HepG2 (cell line): ENCODE measurements around the gene ZNF446. TPM values are rescaled to one million over a fixed set of nuclear protein-coding genes. Genes with fewer than 3 reads are reported as not detected.

Experiments
- AFF4 ChIP-seq: sonication (generic); formaldehyde crosslinking; IDR thresholded peaks from 2 replicates; pipeline ENCODE4 v1.4.0; 2020; ENCODE audit warnings: missing genetic modification reagents
- ARNT ChIP-seq: fragments of 450-650 bp; IDR thresholded peaks from 2 replicates; pipeline ENCODE4 v1.6.1; 2017
- BCLAF1 ChIP-seq: fragments of 450-650 bp; IDR thresholded peaks from 2 replicates; pipeline ENCODE4 v1.6.1; 2017; ENCODE audit warnings: mild to moderate bottlenecking
- FOXO1 ChIP-seq: sonication (generic); formaldehyde crosslinking; IDR thresholded peaks from 2 replicates; pipeline ENCODE4 v1.4.0; 2020; ENCODE audit warnings: missing genetic modification reagents
- MAX ChIP-seq: IDR thresholded peaks from 2 replicates; pipeline ENCODE4 v1.6.1; 2012; ENCODE audit warnings: inconsistent platforms
- NFATC3 ChIP-seq: sonication (generic); formaldehyde crosslinking; IDR thresholded peaks from 2 replicates; pipeline ENCODE4 v1.5.1; 2020; ENCODE audit warnings: mild to moderate bottlenecking, missing genetic modification reagents
- ZMAT3 ChIP-seq: sonication (generic); formaldehyde crosslinking; conservative IDR thresholded peaks from 2 replicates; pipeline ENCODE4 v1.7.0; 2021; ENCODE audit warnings: missing genetic modification reagents
- ZNF34 ChIP-seq: sonication (generic); formaldehyde crosslinking; IDR thresholded peaks from 2 replicates; pipeline ENCODE4 v1.4.0; 2020; ENCODE audit warnings: mild to moderate bottlenecking, missing genetic modification reagents, borderline replicate concordance
- ZNF354B ChIP-seq: sonication (generic); formaldehyde crosslinking; IDR thresholded peaks from 2 replicates; pipeline ENCODE4 v1.8.0; 2022; ENCODE audit warnings: mild to moderate bottlenecking, missing genetic modification reagents
- ZNF484 ChIP-seq: sonication (generic); formaldehyde crosslinking; IDR thresholded peaks from 2 replicates; pipeline ENCODE4 v1.5.1; 2020; ENCODE audit warnings: mild to moderate bottlenecking, low read depth, missing genetic modification reagents, borderline replicate concordance
- ZNF660 ChIP-seq: sonication (generic); formaldehyde crosslinking; IDR thresholded peaks from 2 replicates; pipeline ENCODE4 v1.5.1; 2020; ENCODE audit warnings: mild to moderate bottlenecking, low read depth, missing genetic modification reagents, borderline replicate concordance
- polyA plus RNA-seq, 8 experiments: library from polyadenylated mRNA; depleted of rRNA in 3 of 8; stranded (reverse) in 7 of 8; unstranded in 1 of 8; fragments of >200 nt; fragmentation: Illumina TruSeq in 4 of 8; extraction: Trizol in 4 of 8; gene quantifications; 2 replicates each; pipeline versions ENCODE4 v1.2.1 to v1.2.3, GENCODE V29; 2011 to 2016; ENCODE audit warnings: low read depth in 4 of 8, missing spikeins in 1 of 8, mixed read lengths in 1 of 8; ENCODE audit not compliant: insufficient read depth in 1 of 8
- total RNA-seq, 5 experiments: library from RNA; depleted of rRNA; stranded (reverse); fragments of >200 nt; fragmentation: Illumina TruSeq; extraction: Trizol; gene quantifications; 2 replicates each; pipeline ENCODE4 v1.2.3, GENCODE V29; 2016; ENCODE audit warnings: low read depth in 1 of 5
- TF ChIP-seq, protein P1 (sequence below): sonication (generic); formaldehyde crosslinking; IDR thresholded peaks from 2 replicates; pipeline ENCODE4 v1.4.0; 2020; ENCODE audit warnings: missing genetic modification reagents
- TF ChIP-seq, protein P2 (sequence below): sonication (generic); formaldehyde crosslinking; IDR thresholded peaks from 2 replicates; pipeline ENCODE4 v1.4.0; 2020; ENCODE audit warnings: missing genetic modification reagents
- TF ChIP-seq, protein P3 (sequence below): sonication (generic); formaldehyde crosslinking; conservative IDR thresholded peaks from 2 replicates; pipeline ENCODE4 v1.8.0; 2022; ENCODE audit warnings: low read depth, missing genetic modification reagents
- TF ChIP-seq, protein P4 (sequence below): sonication (generic); formaldehyde crosslinking; IDR thresholded peaks from 2 replicates; pipeline ENCODE4 v1.5.1; 2020; ENCODE audit warnings: missing genetic modification reagents, mild to moderate bottlenecking, borderline replicate concordance

The ZNF446 gene
- total and polyA plus RNA-seq, 2 of the 13 experiments (the other 11 are each of a cell fraction or from before 2014, with no cell fraction given), result 3.0 to 3.6 TPM

GRCh38 chr19:58466760-58467589, 9.2 kb upstream of the ZNF446 start, which contains the start of gene ZNF324 (continued):
- TF ChIP-seq AFF4 (CRISPR knock-in tag) (no peak), BCLAF1 (no peak), ZNF34 (no peak), NFATC3 (CRISPR knock-in tag) (no peak), FOXO1 (CRISPR knock-in tag) (no peak), ZNF660 (no peak), ZMAT3 (CRISPR knock-in tag) (no peak; the same call in 1 of the 2 replicates), ZNF354B (CRISPR knock-in tag) (no peak), ZNF484 (no peak), ARNT (no peak), MAX (peak; percentile 70)
- TF ChIP-seq, protein P1, sequence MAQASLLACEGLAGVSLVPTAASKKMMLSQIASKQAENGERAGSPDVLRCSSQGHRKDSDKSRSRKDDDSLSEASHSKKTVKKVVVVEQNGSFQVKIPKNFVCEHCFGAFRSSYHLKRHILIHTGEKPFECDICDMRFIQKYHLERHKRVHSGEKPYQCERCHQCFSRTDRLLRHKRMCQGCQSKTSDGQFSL (CRISPR knock-in tag), result no peak
- TF ChIP-seq, protein P2, sequence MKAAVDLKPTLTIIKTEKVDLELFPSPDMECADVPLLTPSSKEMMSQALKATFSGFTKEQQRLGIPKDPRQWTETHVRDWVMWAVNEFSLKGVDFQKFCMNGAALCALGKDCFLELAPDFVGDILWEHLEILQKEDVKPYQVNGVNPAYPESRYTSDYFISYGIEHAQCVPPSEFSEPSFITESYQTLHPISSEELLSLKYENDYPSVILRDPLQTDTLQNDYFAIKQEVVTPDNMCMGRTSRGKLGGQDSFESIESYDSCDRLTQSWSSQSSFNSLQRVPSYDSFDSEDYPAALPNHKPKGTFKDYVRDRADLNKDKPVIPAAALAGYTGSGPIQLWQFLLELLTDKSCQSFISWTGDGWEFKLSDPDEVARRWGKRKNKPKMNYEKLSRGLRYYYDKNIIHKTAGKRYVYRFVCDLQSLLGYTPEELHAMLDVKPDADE (CRISPR knock-in tag), result no peak
- TF ChIP-seq, protein P3, sequence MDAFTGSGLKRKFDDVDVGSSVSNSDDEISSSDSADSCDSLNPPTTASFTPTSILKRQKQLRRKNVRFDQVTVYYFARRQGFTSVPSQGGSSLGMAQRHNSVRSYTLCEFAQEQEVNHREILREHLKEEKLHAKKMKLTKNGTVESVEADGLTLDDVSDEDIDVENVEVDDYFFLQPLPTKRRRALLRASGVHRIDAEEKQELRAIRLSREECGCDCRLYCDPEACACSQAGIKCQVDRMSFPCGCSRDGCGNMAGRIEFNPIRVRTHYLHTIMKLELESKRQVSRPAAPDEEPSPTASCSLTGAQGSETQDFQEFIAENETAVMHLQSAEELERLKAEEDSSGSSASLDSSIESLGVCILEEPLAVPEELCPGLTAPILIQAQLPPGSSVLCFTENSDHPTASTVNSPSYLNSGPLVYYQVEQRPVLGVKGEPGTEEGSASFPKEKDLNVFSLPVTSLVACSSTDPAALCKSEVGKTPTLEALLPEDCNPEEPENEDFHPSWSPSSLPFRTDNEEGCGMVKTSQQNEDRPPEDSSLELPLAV (CRISPR knock-in tag), result no peak
- TF ChIP-seq, protein P4, sequence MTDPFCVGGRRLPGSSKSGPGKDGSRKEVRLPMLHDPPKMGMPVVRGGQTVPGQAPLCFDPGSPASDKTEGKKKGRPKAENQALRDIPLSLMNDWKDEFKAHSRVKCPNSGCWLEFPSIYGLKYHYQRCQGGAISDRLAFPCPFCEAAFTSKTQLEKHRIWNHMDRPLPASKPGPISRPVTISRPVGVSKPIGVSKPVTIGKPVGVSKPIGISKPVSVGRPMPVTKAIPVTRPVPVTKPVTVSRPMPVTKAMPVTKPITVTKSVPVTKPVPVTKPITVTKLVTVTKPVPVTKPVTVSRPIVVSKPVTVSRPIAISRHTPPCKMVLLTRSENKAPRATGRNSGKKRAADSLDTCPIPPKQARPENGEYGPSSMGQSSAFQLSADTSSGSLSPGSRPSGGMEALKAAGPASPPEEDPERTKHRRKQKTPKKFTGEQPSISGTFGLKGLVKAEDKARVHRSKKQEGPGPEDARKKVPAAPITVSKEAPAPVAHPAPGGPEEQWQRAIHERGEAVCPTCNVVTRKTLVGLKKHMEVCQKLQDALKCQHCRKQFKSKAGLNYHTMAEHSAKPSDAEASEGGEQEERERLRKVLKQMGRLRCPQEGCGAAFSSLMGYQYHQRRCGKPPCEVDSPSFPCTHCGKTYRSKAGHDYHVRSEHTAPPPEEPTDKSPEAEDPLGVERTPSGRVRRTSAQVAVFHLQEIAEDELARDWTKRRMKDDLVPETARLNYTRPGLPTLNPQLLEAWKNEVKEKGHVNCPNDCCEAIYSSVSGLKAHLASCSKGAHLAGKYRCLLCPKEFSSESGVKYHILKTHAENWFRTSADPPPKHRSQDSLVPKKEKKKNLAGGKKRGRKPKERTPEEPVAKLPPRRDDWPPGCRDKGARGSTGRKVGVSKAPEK (CRISPR knock-in tag), result no peak
